GM21526 (cell line): Measurements from ENCODE around the gene ZBTB44.
"Not testable (repeated sequence)": the region's sequence is repeated elsewhere in the genome, so short reads cannot be mapped to it uniquely, and the experiment has no call there.

Source experiments
- ATAC-seq: cut with Tn5 transposase; IDR thresholded peaks from one replicate; pipeline ENCODE4 v1.9.1; 2021; ENCODE audit warnings: moderate library complexity; ENCODE audit not compliant: unreplicated experiment, low FRiP score

The ZBTB44 gene

GRCh38 chr11:130251763-130252162, 63.0 kb downstream of the ZBTB44 start:
- not testable (repeated sequence) for ATAC-seq

- not testable (repeated sequence) for ATAC-seq
Measured at GRCh38 chr11:130249929-130250328, 64.8 kb downstream of the ZBTB44 start.

- no peak for ATAC-seq
Measured at GRCh38 chr11:130249371-130249770, 65.3 kb downstream of the ZBTB44 start.

- ATAC-seq, result no peak
Measured at GRCh38 chr11:130247319-130247718, 67.4 kb downstream of the ZBTB44 start.

- ATAC-seq, result no peak
Measured at GRCh38 chr11:130246738-130247137, 68.0 kb downstream of the ZBTB44 start.

- ATAC-seq, result no peak
Measured at GRCh38 chr11:130246270-130246669, 68.4 kb downstream of the ZBTB44 start.

GRCh38 chr11:130245375-130245774, 69.3 kb downstream of the ZBTB44 start:
- not testable (repeated sequence) for ATAC-seq

GRCh38 chr11:130244848-130245247, 69.9 kb downstream of the ZBTB44 start:
- ATAC-seq, result no peak

GRCh38 chr11:130243816-130244215, 70.9 kb downstream of the ZBTB44 start:
- ATAC-seq, result peak; percentile 72

GRCh38 chr11:130241713-130242112, 73.0 kb downstream of the ZBTB44 start:
- no peak for ATAC-seq

- ATAC-seq, result no peak
Measured at GRCh38 chr11:130237282-130238006, 77.3 kb downstream of the ZBTB44 start.

- no peak for ATAC-seq
Measured at GRCh38 chr11:130234315-130234714, 80.4 kb downstream of the ZBTB44 start.

- not testable (repeated sequence) for ATAC-seq
Measured at GRCh38 chr11:130233888-130234287, 80.8 kb downstream of the ZBTB44 start.

- not testable (repeated sequence) for ATAC-seq
Measured at GRCh38 chr11:130233486-130233885, 81.2 kb downstream of the ZBTB44 start.

- no peak for ATAC-seq
Measured at GRCh38 chr11:130227373-130227772, 87.3 kb downstream of the ZBTB44 start.

- no peak for ATAC-seq
Measured at GRCh38 chr11:130223291-130223971, 91.3 kb downstream of the ZBTB44 start.

GRCh38 chr11:130220311-130221035, 94.2 kb downstream of the ZBTB44 start:
- ATAC-seq, result no peak

- ATAC-seq, result no peak
Measured at GRCh38 chr11:130219148-130219547, 95.6 kb downstream of the ZBTB44 start.

GRCh38 chr11:130218501-130219070, 96.1 kb downstream of the ZBTB44 start:
- no peak for ATAC-seq

- ATAC-seq, result no peak
Measured at GRCh38 chr11:130217133-130218031, 97.3 kb downstream of the ZBTB44 start.
